GM21526 (cell line): Measurements from ENCODE around the gene CFHR4.
"Not testable (repeated sequence)": the region's sequence is repeated elsewhere in the genome, so short reads cannot be mapped to it uniquely, and the experiment has no call there.

Experiments
- ATAC-seq: cut with Tn5 transposase; IDR thresholded peaks from one replicate; pipeline ENCODE4 v1.9.1; 2021; ENCODE audit warnings: moderate library complexity; ENCODE audit not compliant: unreplicated experiment, low FRiP score

CFHR4 gene

GRCh38 chr1:196887515-196888239 lies at the start of gene CFHR4:
Gene CFHR4 (plus strand): TSS chr1:196888052. CDS start chr1:196888151, 99 bp downstream.
- ATAC-seq, result peak; percentile 90

- not testable (repeated sequence) for ATAC-seq
Observed at GRCh38 chr1:196849613-196850492, 38.0 kb upstream of the CFHR4 start.

GRCh38 chr1:196856053-196856452 lies 31.8 kb upstream of the CFHR4 start:
- no peak for ATAC-seq

- no peak for ATAC-seq
Observed at GRCh38 chr1:196857188-196857587, 30.7 kb upstream of the CFHR4 start.

GRCh38 chr1:196858811-196859210 lies 29.0 kb upstream of the CFHR4 start:
- ATAC-seq, result no peak

GRCh38 chr1:196860323-196860884 lies 27.4 kb upstream of the CFHR4 start:
- ATAC-seq, result no peak

GRCh38 chr1:196861429-196861828 lies 26.4 kb upstream of the CFHR4 start:
- no peak for ATAC-seq

GRCh38 chr1:196866974-196867373 lies 20.9 kb upstream of the CFHR4 start:
- ATAC-seq, result no peak

GRCh38 chr1:196873385-196873784 lies 14.5 kb upstream of the CFHR4 start:
- ATAC-seq, result no peak

- no peak for ATAC-seq
Observed at GRCh38 chr1:196875935-196876334, 11.9 kb upstream of the CFHR4 start.

- no peak for ATAC-seq
Observed at GRCh38 chr1:196877964-196878363, 9.9 kb upstream of the CFHR4 start.

GRCh38 chr1:196886560-196886959 lies 1.3 kb upstream of the CFHR4 start:
- not testable (repeated sequence) for ATAC-seq

GRCh38 chr1:196890668-196891067 lies 2.8 kb downstream of the CFHR4 start:
- no peak for ATAC-seq

GRCh38 chr1:196891251-196891650 lies 3.4 kb downstream of the CFHR4 start:
- ATAC-seq, result no peak

- ATAC-seq, result no peak
Observed at GRCh38 chr1:196896355-196896754, 8.5 kb downstream of the CFHR4 start.

GRCh38 chr1:196897158-196897828 lies 9.4 kb downstream of the CFHR4 start:
- ATAC-seq, result no peak

- ATAC-seq, result no peak
Observed at GRCh38 chr1:196902344-196902743, 14.5 kb downstream of the CFHR4 start.

GRCh38 chr1:196910215-196910614 lies 22.4 kb downstream of the CFHR4 start:
- no peak for ATAC-seq

- ATAC-seq, result not testable (repeated sequence)
Observed at GRCh38 chr1:196912283-196912682, 24.4 kb downstream of the CFHR4 start.

- ATAC-seq, result not testable (repeated sequence)
Observed at GRCh38 chr1:196926839-196927238, 39.0 kb downstream of the CFHR4 start.

- ATAC-seq, result not testable (repeated sequence)
Observed at GRCh38 chr1:196932853-196933252, 45.0 kb downstream of the CFHR4 start.
